Measurements from ENCODE around the gene KDM2A.

Gene KDM2A

GRCh38 chr11:67272327-67273259 lies 153.5 kb downstream of the KDM2A start:
- Mint-ChIP-seq H3K4me1 (peaks cover 98% of the 10 kb centered on the region), H3K9me3 (no peaks in the 10 kb centered on the region), H3K27ac (peak overlapping the region; percentile 98), H3K36me3 (peaks cover 99% of the 10 kb centered on the region), H3K4me3 (peak overlapping the region; percentile 98)
- DNase-seq (ENCODE audit: low spot score in 2 of 2) (peak in 1 of 2 donors; percentile 69), ATAC-seq (peak; percentile 45)

- H3K4me1 Mint-ChIP-seq = peaks cover 95% of the 10 kb centered on the region
- ATAC-seq (no peak), DNase-seq (ENCODE audit: low spot score in 2 of 2) (no peak)
- peak overlapping the region; percentile 98 for H3K27ac Mint-ChIP-seq
- peaks cover 99% of the 10 kb centered on the region for H3K36me3 Mint-ChIP-seq
- H3K4me3 Mint-ChIP-seq = peak overlapping the region; percentile 98
- H3K9me3 Mint-ChIP-seq = no peaks in the 10 kb centered on the region
These were observed 154.4 kb downstream of the KDM2A start for GRCh38 chr11:67273260-67273990.

GRCh38 chr11:67274768-67275605 lies 155.9 kb downstream of the KDM2A start:
- Mint-ChIP-seq H3K36me3 (peaks cover 99% of the 10 kb centered on the region), H3K9me3 (no peaks in the 10 kb centered on the region), H3K27ac (peak overlapping the region; percentile 97), H3K4me3 (peak overlapping the region; percentile 98), H3K4me1 (peaks cover 95% of the 10 kb centered on the region)
- DNase-seq (ENCODE audit: low spot score in 2 of 2) = no peak
- no peak for ATAC-seq

GRCh38 chr11:67275606-67276409 lies 156.7 kb downstream of the KDM2A start:
- H3K27ac Mint-ChIP-seq = peak overlapping the region; percentile 97
- H3K4me1 Mint-ChIP-seq = peaks cover 91% of the 10 kb centered on the region
- peaks cover 99% of the 10 kb centered on the region for H3K36me3 Mint-ChIP-seq
- peak overlapping the region; percentile 98 for H3K4me3 Mint-ChIP-seq
- no peak for DNase-seq (ENCODE audit: low spot score in 2 of 2)
- no peaks in the 10 kb centered on the region for H3K9me3 Mint-ChIP-seq
- no peak for ATAC-seq

- Mint-ChIP-seq H3K4me1 (peaks cover 82% of the 10 kb centered on the region), H3K4me3 (peak overlapping the region; percentile 98), H3K36me3 (peaks cover 99% of the 10 kb centered on the region), H3K27ac (peak overlapping the region; percentile 97), H3K9me3 (no peaks in the 10 kb centered on the region)
- DNase-seq (ENCODE audit: low spot score in 2 of 2) (peak in 1 of 2 donors; percentile 83), ATAC-seq (peak; percentile 64)
These were observed 157.7 kb downstream of the KDM2A start for GRCh38 chr11:67276781-67277230.

- DNase-seq (ENCODE audit: low spot score in 2 of 2) = peak; percentile 65 to 90
- H3K36me3 Mint-ChIP-seq = peaks cover 99% of the 10 kb centered on the region
These were observed 158.3 kb downstream of the KDM2A start for GRCh38 chr11:67277231-67277961.

GRCh38 chr11:67278135-67278938 lies 159.3 kb downstream of the KDM2A start:
- no peak for ATAC-seq
- H3K36me3 Mint-ChIP-seq = peaks cover 99% of the 10 kb centered on the region
- peaks cover 79% of the 10 kb centered on the region for H3K4me1 Mint-ChIP-seq
- no peak for DNase-seq (ENCODE audit: low spot score in 2 of 2)
- no peaks in the 10 kb centered on the region for H3K9me3 Mint-ChIP-seq
- H3K27ac Mint-ChIP-seq = peak overlapping the region; percentile 97
- H3K4me3 Mint-ChIP-seq = peak overlapping the region; percentile 98

More at GRCh38 chr11:67277231-67277961, 158.3 kb downstream of the KDM2A start:
- Mint-ChIP-seq H3K4me1 (peaks cover 82% of the 10 kb centered on the region), H3K4me3 (peak overlapping the region; percentile 98), H3K27ac (peak overlapping the region; percentile 97), H3K9me3 (no peaks in the 10 kb centered on the region)
- peak; percentile 91 for ATAC-seq

- DNase-seq (ENCODE audit: low spot score in 2 of 2) (no peak), ATAC-seq (no peak)
- H3K36me3 Mint-ChIP-seq = peaks cover 99% of the 10 kb centered on the region
- H3K9me3 Mint-ChIP-seq = no peaks in the 10 kb centered on the region
- peak overlapping the region; percentile 97 for H3K27ac Mint-ChIP-seq
- H3K4me3 Mint-ChIP-seq = peak overlapping the region; percentile 98
- H3K4me1 Mint-ChIP-seq = peaks cover 75% of the 10 kb centered on the region
These were observed 160.0 kb downstream of the KDM2A start for GRCh38 chr11:67278939-67279588.

GRCh38 chr11:67279589-67280340 lies 160.7 kb downstream of the KDM2A start:
- no peaks in the 10 kb centered on the region for H3K9me3 Mint-ChIP-seq
- peaks cover 73% of the 10 kb centered on the region for H3K4me1 Mint-ChIP-seq
- peak overlapping the region; percentile 97 for H3K27ac Mint-ChIP-seq
- peaks cover 99% of the 10 kb centered on the region for H3K36me3 Mint-ChIP-seq
- ATAC-seq = no peak
- peak overlapping the region; percentile 98 for H3K4me3 Mint-ChIP-seq
- no peak for DNase-seq (ENCODE audit: low spot score in 2 of 2)

GRCh38 chr11:67280341-67280787 lies 161.3 kb downstream of the KDM2A start:
- Mint-ChIP-seq H3K4me1 (peaks cover 74% of the 10 kb centered on the region), H3K9me3 (no peaks in the 10 kb centered on the region), H3K4me3 (no peak overlapping the region), H3K36me3 (peaks cover 100% of the 10 kb centered on the region), H3K27ac (peak overlapping the region; percentile 97)
- ATAC-seq (no peak), DNase-seq (ENCODE audit: low spot score in 2 of 2) (no peak)

- Mint-ChIP-seq H3K36me3 (peaks cover 100% of the 10 kb centered on the region), H3K9me3 (no peaks in the 10 kb centered on the region), H3K4me1 (peaks cover 72% of the 10 kb centered on the region), H3K27ac (peak overlapping the region; percentile 97), H3K4me3 (no peak overlapping the region)
- DNase-seq (ENCODE audit: low spot score in 2 of 2) (no peak), ATAC-seq (no peak)
These were observed 161.9 kb downstream of the KDM2A start for GRCh38 chr11:67280788-67281551.

All from stimulated activated effector memory CD8-positive, alpha-beta T cell treated with anti-CD3 and anti-CD28 coated beads, Interleukin-12 subunit alpha, Interleukin-12 subunit beta, amount 100 ng/mL, for 72 hours (primary cell).